NCI-H187 treated with DMSO at 0.1 percent for 48 hours (cell line): Measurements from ENCODE around the gene ZNF503.

Source experiments
- DNase-seq: peaks from one replicate; lab custom pipeline; 2025; lab: John Stamatoyannopoulos, UW

ZNF503 gene

GRCh38 chr10:75431180-75432111 is 29.9 kb upstream of the ZNF503 start, which contains the start of gene LRMDA:
TSS of gene LRMDA (plus strand) at chr10:75431624.
- no peak for DNase-seq

DNA sequence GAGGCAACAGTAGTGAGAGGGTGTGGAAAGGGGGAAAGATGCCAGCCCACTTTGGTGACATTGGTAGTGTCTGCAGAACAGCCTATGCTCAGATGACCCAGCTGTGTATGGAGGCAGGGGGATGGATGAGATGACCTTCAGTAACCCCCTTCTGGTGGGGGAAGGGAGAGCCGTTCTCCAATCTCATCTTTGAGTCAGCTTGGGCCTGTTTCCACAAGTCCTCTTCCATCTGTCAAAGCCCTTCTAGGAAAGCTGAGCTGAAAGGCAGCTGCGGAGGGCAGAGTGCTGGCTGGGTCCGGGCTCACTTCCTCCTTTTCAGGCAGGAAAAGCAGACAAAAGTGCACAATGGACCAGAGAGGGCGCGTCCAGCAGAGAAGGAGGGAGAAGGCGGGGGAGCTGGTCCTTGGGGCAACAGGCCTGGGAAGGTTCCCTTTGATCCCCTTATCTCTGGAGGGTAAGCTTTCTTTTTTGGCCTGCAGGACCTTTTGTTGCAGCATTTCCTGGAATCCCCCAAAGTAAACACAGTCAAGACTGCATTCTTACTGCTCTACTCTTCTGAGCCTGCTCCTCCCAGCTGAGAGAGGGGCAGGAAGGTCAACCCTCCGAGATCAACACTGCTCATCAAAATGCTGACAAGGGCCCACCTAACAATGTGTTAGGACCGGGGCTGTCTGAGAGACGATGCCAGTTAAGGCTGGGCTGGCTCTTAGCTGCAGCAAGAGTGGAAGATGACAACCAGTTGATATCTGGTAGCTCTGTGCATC is 28.6 kb upstream of the ZNF503 start:
- DNase-seq: no peak

- DNase-seq: no peak
Observed at GRCh38 chr10:75429159-75429827, 27.7 kb upstream of the ZNF503 start.

DNA sequence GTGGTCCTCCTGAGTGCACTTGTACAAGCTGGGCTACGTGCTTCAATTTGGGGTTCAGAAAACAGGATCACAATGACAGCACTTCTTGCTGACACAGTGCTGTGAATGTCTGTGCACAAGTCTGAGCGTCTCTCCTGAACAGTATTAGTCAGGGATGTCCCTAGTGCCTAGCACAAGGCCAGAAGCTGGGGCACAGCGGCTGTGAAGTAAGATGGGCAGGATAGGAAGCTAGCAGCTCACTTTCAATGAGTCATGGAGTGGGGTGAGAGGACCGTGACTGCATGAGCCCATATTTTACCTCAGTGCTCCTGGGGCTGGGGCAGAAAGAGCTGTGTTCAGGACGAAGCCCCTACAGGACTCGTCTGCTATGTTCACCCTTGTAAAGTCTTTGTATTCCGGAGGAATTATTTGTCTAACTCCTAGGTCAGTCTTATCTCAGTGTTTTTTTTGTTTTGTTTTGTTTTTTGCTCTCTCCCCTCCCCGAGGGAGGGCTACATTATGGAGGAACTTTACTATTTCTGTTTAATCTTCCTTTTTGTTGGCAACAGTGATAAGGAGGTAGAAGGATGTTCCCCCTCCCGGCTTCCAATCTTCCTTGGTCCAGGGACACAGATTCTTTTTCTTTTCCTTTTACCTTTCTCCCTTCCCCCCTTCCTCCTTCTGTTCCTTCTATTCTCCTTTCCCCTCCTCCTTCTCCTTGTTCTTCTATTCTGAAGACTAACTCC is 27.0 kb upstream of the ZNF503 start:
- no peak for DNase-seq

GRCh38 chr10:75427951-75428350 is 26.4 kb upstream of the ZNF503 start:
- DNase-seq: no peak

DNA sequence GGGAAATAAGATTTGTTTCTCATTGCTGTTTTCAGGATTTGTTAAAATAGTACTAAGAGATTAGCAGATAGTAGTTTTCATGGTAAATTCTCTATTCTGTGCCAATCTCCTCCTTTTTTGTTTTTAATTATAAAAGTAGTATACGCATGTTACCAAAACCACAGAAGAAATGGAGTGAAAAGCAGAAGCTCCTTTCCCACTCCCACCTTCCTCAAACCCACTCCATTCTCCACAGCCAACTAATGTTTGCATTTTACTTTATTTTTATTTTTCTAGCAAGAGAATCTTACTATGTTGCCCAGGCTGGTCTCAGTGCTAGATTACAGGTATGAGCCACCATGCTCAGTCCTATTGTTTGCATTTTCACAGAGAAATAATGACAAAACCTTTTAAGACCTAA is 25.3 kb upstream of the ZNF503 start:
- DNase-seq: no peak

DNA sequence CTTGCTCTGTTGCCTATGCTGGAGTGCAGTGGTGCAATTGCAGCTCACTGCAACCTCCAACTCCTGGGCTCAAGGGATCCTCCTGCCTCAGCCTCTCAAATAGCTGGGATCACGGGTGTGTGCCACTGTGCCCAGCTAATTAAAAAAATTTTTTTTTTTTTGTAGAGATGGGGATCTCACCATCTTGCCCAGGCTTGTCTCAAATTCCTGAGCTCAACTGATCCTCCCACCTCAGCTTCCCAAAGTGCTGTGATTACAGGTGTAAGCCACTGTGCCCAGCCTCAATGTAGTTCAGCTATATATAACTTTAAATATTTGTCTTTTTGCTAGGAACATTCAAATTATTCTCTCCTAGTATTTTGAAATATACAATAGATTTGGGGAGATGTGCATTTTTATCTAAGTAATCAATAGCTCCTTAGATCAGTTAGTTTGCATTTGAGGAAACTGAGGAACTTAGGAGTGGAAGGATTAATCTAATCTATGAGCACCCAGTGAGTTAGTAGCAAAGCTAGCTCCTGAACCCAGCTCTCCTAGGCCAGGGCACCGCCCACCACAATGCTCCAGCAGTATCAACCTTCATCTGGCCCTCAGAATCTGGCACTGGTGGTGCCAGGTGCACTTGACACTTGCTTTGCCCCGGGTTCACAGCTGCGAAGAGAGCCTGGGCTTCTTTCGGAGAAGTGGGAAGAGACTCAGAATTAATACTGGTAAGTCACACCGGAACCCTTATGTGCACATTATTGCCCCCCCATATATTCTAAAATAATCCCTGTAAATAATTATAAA is 23.9 kb upstream of the ZNF503 start:
- DNase-seq: no peak

- peak; percentile 8 for DNase-seq
Observed at GRCh38 chr10:75424571-75424970, 23.0 kb upstream of the ZNF503 start.

GRCh38 chr10:75422913-75423312 is 21.3 kb upstream of the ZNF503 start:
- no peak for DNase-seq

- DNase-seq: no peak
Observed at GRCh38 chr10:75418712-75419111, 17.1 kb upstream of the ZNF503 start.

DNA sequence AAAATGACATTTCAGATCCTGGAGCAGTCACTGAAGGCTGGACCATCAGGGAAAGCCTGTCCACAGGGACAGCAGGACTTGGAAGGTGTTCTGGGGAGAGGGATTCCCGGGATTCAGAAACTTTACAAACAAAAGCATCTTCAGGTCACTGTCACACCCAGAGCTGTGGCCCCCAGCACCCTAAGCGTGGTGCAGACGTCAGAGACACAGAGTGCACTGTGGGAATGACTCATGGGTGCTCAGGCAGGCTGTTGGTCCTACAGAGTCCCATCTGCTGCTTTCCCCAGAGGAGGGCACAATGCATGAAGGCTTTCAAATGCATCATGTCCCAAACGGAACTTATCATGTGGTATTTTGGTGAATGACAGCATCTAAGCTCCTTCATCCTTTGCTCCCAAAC is 16.7 kb upstream of the ZNF503 start:
- no peak for DNase-seq

GRCh38 chr10:75417522-75417927 is 16.0 kb upstream of the ZNF503 start:
- DNase-seq: no peak

GRCh38 chr10:75414527-75414926 is 13.0 kb upstream of the ZNF503 start:
- DNase-seq: no peak

- DNase-seq: no peak
Observed at GRCh38 chr10:75410132-75411005, 8.8 kb upstream of the ZNF503 start.

GRCh38 chr10:75408911-75409885 is 7.6 kb upstream of the ZNF503 start:
- no peak for DNase-seq

DNA sequence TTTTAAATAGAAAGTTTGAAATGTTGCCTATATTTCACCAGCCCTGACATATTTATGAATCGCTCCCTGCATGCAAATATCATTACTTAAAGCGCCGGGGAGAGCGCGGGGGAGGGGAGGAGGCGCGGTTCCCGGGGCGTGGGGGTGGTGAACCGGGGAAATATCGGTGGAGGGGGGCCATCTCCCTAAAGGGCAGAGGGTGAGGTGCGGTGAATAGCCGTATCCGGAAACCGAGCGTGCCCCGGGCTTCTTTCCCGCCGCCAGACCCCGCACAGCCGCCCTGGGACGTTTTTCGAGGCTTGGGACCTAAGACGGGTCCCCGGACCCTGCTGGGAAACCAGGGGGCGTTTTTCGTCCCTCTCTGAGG is 6.9 kb upstream of the ZNF503 start:
- no peak for DNase-seq

- DNase-seq: no peak
Observed at GRCh38 chr10:75407713-75408508, 6.3 kb upstream of the ZNF503 start.

- DNase-seq: no peak
Observed at GRCh38 chr10:75407224-75407712, 5.7 kb upstream of the ZNF503 start.
